Omental fat pad (tissue), 4 donors: ENCODE measurements around the gene RNF113B. TPM values are rescaled to one million over a fixed set of nuclear protein-coding genes. Genes with fewer than 3 reads are reported as not detected.

Source experiments
- ATAC-seq: fragments of 150-250 bp; one replicate; pipeline ENCODE4 v1.9.1; 2016; ENCODE audit warnings: mild to moderate bottlenecking, moderate library complexity; ENCODE audit not compliant: low FRiP score
- DNase-seq: peaks from one replicate; pipeline ENCODE4 v3.0.0-alpha.2; 2019; ENCODE audit warnings: low spot score
- total RNA-seq, 4 donors: library from RNA; depleted of rRNA; stranded (reverse); fragments of >200 nt; gene quantifications; one replicate each; pipeline ENCODE4 v1.1.0, GENCODE V29; 2016
- TF ChIP-seq, protein P1 (sequence below), 3 donors: fragments of 450-650 bp; IDR thresholded peaks; one replicate each; pipeline ENCODE4 v1.5.1; 2016 to 2017; ENCODE audit warnings: antibody characterized with exemption in 3 of 3, mild to moderate bottlenecking in 3 of 3, moderate library complexity in 2 of 3

RNF113B gene
- total RNA-seq, 4 donors from 2014 or later = not detected

- no peak for ATAC-seq
- no peak for DNase-seq
- TF ChIP-seq, protein P1, sequence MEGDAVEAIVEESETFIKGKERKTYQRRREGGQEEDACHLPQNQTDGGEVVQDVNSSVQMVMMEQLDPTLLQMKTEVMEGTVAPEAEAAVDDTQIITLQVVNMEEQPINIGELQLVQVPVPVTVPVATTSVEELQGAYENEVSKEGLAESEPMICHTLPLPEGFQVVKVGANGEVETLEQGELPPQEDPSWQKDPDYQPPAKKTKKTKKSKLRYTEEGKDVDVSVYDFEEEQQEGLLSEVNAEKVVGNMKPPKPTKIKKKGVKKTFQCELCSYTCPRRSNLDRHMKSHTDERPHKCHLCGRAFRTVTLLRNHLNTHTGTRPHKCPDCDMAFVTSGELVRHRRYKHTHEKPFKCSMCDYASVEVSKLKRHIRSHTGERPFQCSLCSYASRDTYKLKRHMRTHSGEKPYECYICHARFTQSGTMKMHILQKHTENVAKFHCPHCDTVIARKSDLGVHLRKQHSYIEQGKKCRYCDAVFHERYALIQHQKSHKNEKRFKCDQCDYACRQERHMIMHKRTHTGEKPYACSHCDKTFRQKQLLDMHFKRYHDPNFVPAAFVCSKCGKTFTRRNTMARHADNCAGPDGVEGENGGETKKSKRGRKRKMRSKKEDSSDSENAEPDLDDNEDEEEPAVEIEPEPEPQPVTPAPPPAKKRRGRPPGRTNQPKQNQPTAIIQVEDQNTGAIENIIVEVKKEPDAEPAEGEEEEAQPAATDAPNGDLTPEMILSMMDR (IDR thresholded peaks at IDR 0.05) = no peak
Observed at GRCh38 chr13:98150832-98151479, 26.1 kb downstream of the RNF113B start.

GRCh38 chr13:98147521-98147920, 29.5 kb downstream of the RNF113B start:
- DNase-seq = no peak
- ATAC-seq = no peak
- TF ChIP-seq, protein P1 (IDR thresholded peaks at IDR 0.05) = no peak

DNA sequence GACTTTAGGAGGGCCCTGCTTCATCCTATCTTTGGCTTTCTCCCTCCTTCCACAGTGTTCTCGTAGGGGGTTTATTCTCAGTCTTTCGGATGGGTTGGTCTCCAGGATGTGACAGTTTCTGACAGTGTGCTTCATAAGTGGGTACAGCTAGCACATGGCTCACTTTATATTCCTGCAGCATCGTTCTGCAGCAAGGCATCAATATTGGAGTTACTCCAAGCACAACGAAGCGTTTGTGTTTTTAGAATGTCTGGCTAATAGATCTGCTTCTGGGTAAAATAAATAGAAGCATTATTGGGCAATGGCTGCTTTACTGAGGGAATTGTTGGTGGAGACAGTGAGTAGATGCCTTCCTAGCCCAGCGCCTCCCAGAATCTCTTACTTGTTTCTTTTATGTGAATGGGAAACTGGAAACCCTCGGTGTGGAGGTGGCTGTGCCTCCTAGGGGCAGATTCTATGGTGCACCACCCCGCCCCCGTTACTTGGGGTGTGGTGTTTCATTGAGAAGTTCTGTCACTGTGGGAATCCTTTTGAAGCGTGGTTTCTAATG, 32.2 kb downstream of the RNF113B start:
- TF ChIP-seq, protein P1 (IDR thresholded peaks at IDR 0.05) = no peak
- DNase-seq (no peak), ATAC-seq (no peak)

- ATAC-seq (no peak), DNase-seq (no peak)
- TF ChIP-seq, protein P1 (IDR thresholded peaks at IDR 0.05) = no peak
Observed at GRCh38 chr13:98144027-98144741, 32.9 kb downstream of the RNF113B start.

- ATAC-seq (no peak), DNase-seq (no peak)
- TF ChIP-seq, protein P1 (IDR thresholded peaks at IDR 0.05) = no peak
Observed at GRCh38 chr13:98143601-98144026, 33.5 kb downstream of the RNF113B start.

DNA sequence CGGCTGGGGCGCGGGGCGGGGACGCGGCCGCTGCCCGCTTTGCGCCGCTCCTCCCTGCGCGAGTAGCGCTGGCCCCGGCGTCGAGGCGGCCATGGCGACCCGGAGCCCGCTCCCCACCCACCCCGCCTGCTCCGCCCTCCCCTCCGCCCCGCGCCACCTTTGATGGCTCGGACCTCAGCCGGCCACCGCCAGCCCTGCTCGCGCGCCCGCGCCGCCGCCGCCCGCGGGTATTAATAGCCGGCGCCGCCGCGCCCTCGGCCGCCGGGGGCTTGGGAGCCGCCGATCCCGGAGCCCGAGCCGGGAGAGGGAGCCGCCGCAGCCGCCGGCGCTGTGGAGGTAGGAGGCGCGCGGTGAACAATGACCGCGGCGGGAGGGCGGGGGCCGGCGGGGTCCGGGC, 33.9 kb downstream of the RNF113B start:
- DNase-seq (no peak), ATAC-seq (peak; percentile 51)
- TF ChIP-seq, protein P1 (IDR thresholded peaks at IDR 0.05) = no peak
